ENCODE results near the gene TAS2R20.

Gene TAS2R20

GRCh38 chr12:11031307-11031706 lies 33.2 kb upstream of the TAS2R20 start, which contains the start of gene TAS2R31:
TAS2R31 (minus strand) TSS chr12:11031407; CDS start chr12:11031335, 72 bp downstream.
- Histone ChIP-seq H3K36me3 (ENCODE audit: insufficient read depth) (no peaks in the 10 kb centered on the region), H3K4me1 (ENCODE audit: low read depth, poor library complexity, severe bottlenecking) (no peaks in the 10 kb centered on the region), H3K27ac (no peak within 1 kb of the TSS), H2AFZ (ENCODE audit: low read depth) (no peak within 1 kb of the TSS), H3K79me2 (ENCODE audit: insufficient read depth, low read depth) (no peaks in the 10 kb centered on the region), H3K27me3 (ENCODE audit: insufficient read depth, low read depth) (no peaks in the 10 kb centered on the region), H3K4me3 (IDR thresholded peaks at IDR 0.05; ENCODE audit: insufficient read depth, low read depth, low read length) (no peak within 1 kb of the TSS), H3K4me2 (no peak within 1 kb of the TSS), H3K9ac (no peak within 1 kb of the TSS), H4K20me1 (ENCODE audit: insufficient read depth) (no peaks in the 10 kb centered on the region)
- no peak for TF ChIP-seq CTCF (conservative IDR thresholded peaks at IDR 0.05; ENCODE audit: low read depth, low read length)

- H3K4me2 ChIP-seq, result no peak overlapping the region
- H3K4me3 ChIP-seq (IDR thresholded peaks at IDR 0.05; ENCODE audit: insufficient read depth, low read depth, low read length), result no peak overlapping the region
- H3K79me2 ChIP-seq (ENCODE audit: insufficient read depth, low read depth), result no peaks in the 10 kb centered on the region
- no peaks in the 10 kb centered on the region for H3K36me3 ChIP-seq (ENCODE audit: insufficient read depth)
- H3K4me1 ChIP-seq (ENCODE audit: low read depth, poor library complexity, severe bottlenecking), result no peaks in the 10 kb centered on the region
- no peak overlapping the region for H2AFZ ChIP-seq (ENCODE audit: low read depth)
- no peaks in the 10 kb centered on the region for H4K20me1 ChIP-seq (ENCODE audit: insufficient read depth)
- H3K27ac ChIP-seq, result no peak overlapping the region
- H3K9ac ChIP-seq, result no peak overlapping the region
- H3K27me3 ChIP-seq (ENCODE audit: insufficient read depth, low read depth), result no peaks in the 10 kb centered on the region
- TF ChIP-seq CTCF (conservative IDR thresholded peaks at IDR 0.05; ENCODE audit: low read depth, low read length), result peak; percentile 34; the same call in 1 of the 2 replicates
Measured at GRCh38 chr12:11026118-11026517, 28.0 kb upstream of the TAS2R20 start.

GRCh38 chr12:11023387-11023786 lies 25.3 kb upstream of the TAS2R20 start:
- H4K20me1 ChIP-seq (ENCODE audit: insufficient read depth), result no peaks in the 10 kb centered on the region
- H3K4me3 ChIP-seq (IDR thresholded peaks at IDR 0.05; ENCODE audit: insufficient read depth, low read depth, low read length), result no peak overlapping the region
- no peak overlapping the region for H2AFZ ChIP-seq (ENCODE audit: low read depth)
- H3K4me2 ChIP-seq, result no peak overlapping the region
- H3K4me1 ChIP-seq (ENCODE audit: low read depth, poor library complexity, severe bottlenecking), result no peaks in the 10 kb centered on the region
- H3K27ac ChIP-seq, result no peak overlapping the region
- no peak for TF ChIP-seq CTCF (conservative IDR thresholded peaks at IDR 0.05; ENCODE audit: low read depth, low read length)
- H3K9ac ChIP-seq, result no peak overlapping the region
- H3K79me2 ChIP-seq (ENCODE audit: insufficient read depth, low read depth), result no peaks in the 10 kb centered on the region
- no peaks in the 10 kb centered on the region for H3K36me3 ChIP-seq (ENCODE audit: insufficient read depth)
- no peaks in the 10 kb centered on the region for H3K27me3 ChIP-seq (ENCODE audit: insufficient read depth, low read depth)

DNA sequence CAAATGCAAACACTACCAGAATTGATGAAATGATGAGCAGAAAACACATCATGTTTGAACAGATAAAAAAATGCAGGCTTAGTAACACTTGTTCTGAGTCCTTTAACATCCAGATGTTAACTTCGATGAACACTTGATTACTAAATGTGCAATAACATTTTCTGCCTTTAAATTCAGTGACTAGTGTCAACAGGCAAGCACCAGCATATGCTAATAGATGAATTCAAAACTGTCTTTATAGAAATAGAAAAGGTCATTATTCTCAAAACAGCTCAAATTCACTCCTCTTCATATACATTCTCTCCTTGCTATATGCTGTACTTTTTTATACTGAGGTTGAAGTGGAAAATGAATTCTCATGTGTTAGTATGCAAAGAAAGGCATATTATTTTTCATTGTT lies 24.4 kb upstream of the TAS2R20 start, which contains the start of gene TAS2R19:
Gene TAS2R19, minus strand, starts transcription at position 101 of the 400 bp plus-strand sequence. Its CDS starts 49 bp downstream, at position 52.
- H3K4me1 ChIP-seq (ENCODE audit: low read depth, poor library complexity, severe bottlenecking), result no peaks in the 10 kb centered on the region
- H4K20me1 ChIP-seq (ENCODE audit: insufficient read depth), result no peaks in the 10 kb centered on the region
- H3K4me2 ChIP-seq, result no peak within 1 kb of the TSS
- no peak within 1 kb of the TSS for H3K4me3 ChIP-seq (IDR thresholded peaks at IDR 0.05; ENCODE audit: insufficient read depth, low read depth, low read length)
- no peak within 1 kb of the TSS for H3K27ac ChIP-seq
- no peaks in the 10 kb centered on the region for H3K79me2 ChIP-seq (ENCODE audit: insufficient read depth, low read depth)
- no peak within 1 kb of the TSS for H3K9ac ChIP-seq
- no peak for TF ChIP-seq CTCF (conservative IDR thresholded peaks at IDR 0.05; ENCODE audit: low read depth, low read length)
- no peaks in the 10 kb centered on the region for H3K27me3 ChIP-seq (ENCODE audit: insufficient read depth, low read depth)
- H2AFZ ChIP-seq (ENCODE audit: low read depth), result no peak within 1 kb of the TSS
- no peaks in the 10 kb centered on the region for H3K36me3 ChIP-seq (ENCODE audit: insufficient read depth)

Measured in KMS-11 (cell line).